ENCODE results near the gene ACTL7B. TPM values are rescaled to one million over a fixed set of nuclear protein-coding genes. Genes with fewer than 3 reads are reported as not detected.
"Not testable (repeated sequence)": the region's sequence is repeated elsewhere in the genome, so short reads cannot be mapped to it uniquely, and the experiment has no call there.

Gene ACTL7B
- total and polyA plus RNA-seq, 10 donors: 0.11 TPM; not detected in 9

GRCh38 chr9:108900176-108900575, 44.4 kb upstream of the ACTL7B start:
- intact Hi-C loops (cut with DNase I; ENCODE audit: low total_unique reads): no loop called here
- no peak for DNase-seq
- Histone ChIP-seq H3K27me3 (replicated peaks in 1 of 7) (no peaks in the 10 kb centered on the region), H3K9me3 (no peaks in the 10 kb centered on the region), H3K4me3 (no peak overlapping the region), H3K36me3 (peaks cover 0 to 100% (median 87%) of the 10 kb centered on the region in 6 donors), H3K4me1 (no peaks in the 10 kb centered on the region), H3K27ac (no peak overlapping the region)
- TF ChIP-seq CTCF (IDR thresholded peaks at IDR 0.05 in 8 of 11, conservative IDR thresholded peaks at IDR 0.05 in 3 of 11) (no peak), POLR2AphosphoS5 (IDR thresholded peaks at IDR 0.05) (no peak), POLR2A (IDR thresholded peaks at IDR 0.05) (no peak)
- 82 to 99% (median 95%) methylated on average over 5 of the region's 5 CpGs for WGBS, 5 donors

- H3K27ac ChIP-seq; H3K4me1 ChIP-seq; DNase-seq; intact Hi-C loops (cut with DNase I; ENCODE audit: low total_unique reads); H3K9me3 ChIP-seq; H3K27me3 ChIP-seq (replicated peaks in 1 of 7); H3K4me3 ChIP-seq: not testable (repeated sequence)
- H3K36me3 ChIP-seq: peaks cover 0 to 100% (median 87%) of the 10 kb centered on the region in 6 donors
- 93 to 98% (median 96%) methylated on average over 8 of the region's 8 CpGs for WGBS, 5 donors
These were observed 43.4 kb upstream of the ACTL7B start for GRCh38 chr9:108899023-108899695.

DNA sequence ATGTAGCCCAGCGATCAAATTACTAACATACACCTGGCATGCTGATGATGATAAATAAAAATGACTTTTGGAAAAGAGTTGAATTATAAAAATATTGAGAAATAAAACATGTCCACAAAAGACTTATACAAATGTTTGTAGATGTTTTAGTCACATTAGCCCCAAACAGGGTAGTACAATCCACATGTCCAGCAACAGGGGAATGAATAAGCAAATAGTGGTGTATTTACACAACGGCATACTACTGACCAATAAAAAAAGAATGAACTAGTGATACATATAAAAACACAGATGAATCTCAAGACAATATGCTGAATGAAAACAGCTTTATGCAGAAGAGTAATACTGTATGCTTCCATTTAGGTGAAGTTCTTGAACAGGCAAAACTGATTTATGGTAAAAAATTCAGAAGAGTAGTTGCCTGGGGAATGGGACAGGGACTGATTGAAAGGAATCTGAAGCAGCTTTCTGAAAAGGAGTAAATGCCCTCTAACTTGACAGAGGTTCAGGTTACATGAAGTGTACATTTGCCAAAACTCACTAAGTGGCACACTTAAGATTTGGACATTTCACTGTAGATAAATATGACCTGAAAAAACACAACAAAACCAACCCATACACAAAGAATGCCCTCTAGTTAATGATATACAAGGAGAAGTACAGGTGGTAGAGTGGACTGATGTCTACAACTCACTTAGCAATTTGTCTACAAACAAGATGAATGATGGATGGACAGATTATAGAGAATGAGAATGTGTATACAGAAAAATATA, 41.7 kb upstream of the ACTL7B start:
- no peak overlapping the region for H3K4me3 ChIP-seq
- intact Hi-C loops (cut with DNase I; ENCODE audit: low total_unique reads): no loop called here
- WGBS, 5 donors: 93 to 98% (median 94%) methylated on average over 2 of the region's 2 CpGs
- no peak for DNase-seq
- H3K4me1 ChIP-seq: no peaks in the 10 kb centered on the region
- peaks cover 0 to 100% (median 93%) of the 10 kb centered on the region in 6 donors for H3K36me3 ChIP-seq
- TF ChIP-seq CTCF (IDR thresholded peaks at IDR 0.05 in 8 of 11, conservative IDR thresholded peaks at IDR 0.05 in 3 of 11): no peak
- no peak for TF ChIP-seq POLR2AphosphoS5 (IDR thresholded peaks at IDR 0.05)
- no peaks in the 10 kb centered on the region for H3K27me3 ChIP-seq (replicated peaks in 1 of 7)
- H3K27ac ChIP-seq: no peak overlapping the region
- H3K9me3 ChIP-seq: no peaks in the 10 kb centered on the region

GRCh38 chr9:108894225-108894997, 38.6 kb upstream of the ACTL7B start:
- TF ChIP-seq POLR2A (IDR thresholded peaks at IDR 0.05) (no peak), POLR2AphosphoS5 (IDR thresholded peaks at IDR 0.05) (no peak), CTCF (IDR thresholded peaks at IDR 0.05 in 8 of 11, conservative IDR thresholded peaks at IDR 0.05 in 3 of 11) (no peak)
- no peak for DNase-seq
- Histone ChIP-seq H3K36me3 (peaks cover 3 to 100% (median 88%) of the 10 kb centered on the region in 6 donors), H3K4me1 (no peaks in the 10 kb centered on the region), H3K4me3 (no peak overlapping the region), H3K9me3 (no peaks in the 10 kb centered on the region), H3K27ac (no peak overlapping the region), H3K27me3 (replicated peaks in 1 of 7) (no peaks in the 10 kb centered on the region)
- intact Hi-C loops (cut with DNase I; ENCODE audit: low total_unique reads): no loop called here
- 94 to 97% (median 95%) methylated on average over 4 of the region's 4 CpGs for WGBS, 5 donors
